ENCODE measurements around the gene MCOLN1.

GRCh38 chr19:7524992-7525739 lies 2.7 kb downstream of the MCOLN1 start:
- TF ChIP-seq PATZ1 (CRISPR knock-in tag; IDR thresholded peaks at IDR 0.05; ENCODE audit: borderline replicate concordance) (no peak), ZFP30 (CRISPR knock-in tag; IDR thresholded peaks at IDR 0.05) (no peak), BACH2 (CRISPR knock-in tag; IDR thresholded peaks at IDR 0.05; ENCODE audit: borderline replicate concordance) (no peak), PPARA (CRISPR knock-in tag; IDR thresholded peaks at IDR 0.05; ENCODE audit: borderline replicate concordance) (no peak), ZC3H10 (CRISPR knock-in tag; IDR thresholded peaks at IDR 0.05) (no peak), ZNF565 (CRISPR knock-in tag; conservative IDR thresholded peaks at IDR 0.05; ENCODE audit: low read depth) (no peak), ZNF8 (CRISPR knock-in tag; IDR thresholded peaks at IDR 0.05) (no peak), OSR1 (CRISPR knock-in tag; IDR thresholded peaks at IDR 0.05) (no peak), TSHZ2 (CRISPR knock-in tag; IDR thresholded peaks at IDR 0.05) (no peak)
